ENCODE measurements around the gene N4BP3.

DNA sequence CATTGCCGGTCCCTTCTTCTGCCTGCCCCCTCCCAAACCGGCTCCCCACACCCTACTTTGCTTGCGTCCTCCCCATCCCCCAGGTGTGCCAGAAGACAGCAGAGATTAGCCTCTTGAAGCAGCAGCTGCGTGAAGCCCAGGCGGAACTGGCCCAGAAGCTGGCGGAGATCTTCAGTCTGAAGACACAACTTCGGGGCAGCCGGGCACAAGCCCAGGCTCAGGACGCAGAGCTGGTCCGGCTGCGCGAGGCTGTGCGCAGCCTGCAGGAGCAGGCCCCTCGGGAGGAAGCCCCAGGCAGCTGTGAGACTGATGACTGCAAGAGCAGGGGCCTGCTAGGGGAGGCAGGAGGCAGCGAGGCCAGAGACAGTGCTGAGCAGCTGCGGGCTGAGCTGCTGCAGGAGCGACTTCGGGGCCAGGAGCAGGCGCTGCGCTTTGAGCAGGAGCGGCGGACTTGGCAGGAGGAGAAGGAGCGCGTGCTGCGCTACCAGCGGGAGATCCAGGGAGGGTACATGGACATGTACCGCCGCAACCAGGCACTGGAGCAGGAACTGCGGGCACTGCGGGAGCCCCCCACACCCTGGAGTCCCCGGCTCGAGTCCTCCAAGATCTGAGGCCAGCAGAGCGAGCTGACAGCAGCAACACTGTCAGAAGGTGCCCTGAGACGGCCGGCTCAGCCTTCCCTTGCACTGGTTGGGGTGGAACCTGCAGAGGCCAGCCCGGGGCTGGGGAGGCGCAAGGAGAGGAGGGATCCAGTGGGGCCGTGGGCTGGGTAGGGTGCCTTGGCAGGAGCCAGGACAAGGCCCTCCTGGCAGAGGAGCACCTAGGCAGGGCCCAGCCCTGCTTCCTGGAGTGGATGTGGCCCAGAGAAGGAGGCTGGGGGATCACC is 8.3 kb downstream of the N4BP3 start:
- TF ChIP-seq, protein P1, sequence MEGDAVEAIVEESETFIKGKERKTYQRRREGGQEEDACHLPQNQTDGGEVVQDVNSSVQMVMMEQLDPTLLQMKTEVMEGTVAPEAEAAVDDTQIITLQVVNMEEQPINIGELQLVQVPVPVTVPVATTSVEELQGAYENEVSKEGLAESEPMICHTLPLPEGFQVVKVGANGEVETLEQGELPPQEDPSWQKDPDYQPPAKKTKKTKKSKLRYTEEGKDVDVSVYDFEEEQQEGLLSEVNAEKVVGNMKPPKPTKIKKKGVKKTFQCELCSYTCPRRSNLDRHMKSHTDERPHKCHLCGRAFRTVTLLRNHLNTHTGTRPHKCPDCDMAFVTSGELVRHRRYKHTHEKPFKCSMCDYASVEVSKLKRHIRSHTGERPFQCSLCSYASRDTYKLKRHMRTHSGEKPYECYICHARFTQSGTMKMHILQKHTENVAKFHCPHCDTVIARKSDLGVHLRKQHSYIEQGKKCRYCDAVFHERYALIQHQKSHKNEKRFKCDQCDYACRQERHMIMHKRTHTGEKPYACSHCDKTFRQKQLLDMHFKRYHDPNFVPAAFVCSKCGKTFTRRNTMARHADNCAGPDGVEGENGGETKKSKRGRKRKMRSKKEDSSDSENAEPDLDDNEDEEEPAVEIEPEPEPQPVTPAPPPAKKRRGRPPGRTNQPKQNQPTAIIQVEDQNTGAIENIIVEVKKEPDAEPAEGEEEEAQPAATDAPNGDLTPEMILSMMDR (IDR thresholded peaks at IDR 0.05) = no peak
- TF ChIP-seq POLR2A (IDR thresholded peaks at IDR 0.05) = no peak
